HFFc6 (cell line): ENCODE data around the gene PTPRD. TPM values are rescaled to one million over a fixed set of nuclear protein-coding genes. Genes with fewer than 3 reads are reported as not detected.

Source experiments
- DNase-seq: peaks from one replicate; pipeline ENCODE4 v3.0.0-alpha.2; 2018
- H3K27ac Mint-ChIP-seq: 2 replicates; pipeline ENCODE4 v1.8.0; 2020; ENCODE audit warnings: mild to moderate bottlenecking, mixed read lengths
- H3K27me3 Mint-ChIP-seq: 2 replicates; pipeline ENCODE4 v1.8.0; 2021; ENCODE audit warnings: mild to moderate bottlenecking, moderate library complexity, mixed read lengths; ENCODE audit not compliant: insufficient read depth
- H3K36me3 Mint-ChIP-seq: 2 replicates; pipeline ENCODE4 v1.8.0; 2021; ENCODE audit warnings: low read depth, mixed read lengths
- H3K4me1 Mint-ChIP-seq: 2 replicates; pipeline ENCODE4 v1.8.0; 2020; ENCODE audit warnings: low read depth, mixed read lengths
- H3K4me3 Mint-ChIP-seq: 2 replicates; pipeline ENCODE4 v1.8.0; 2020; ENCODE audit warnings: mild to moderate bottlenecking, moderate library complexity, mixed read lengths
- H3K9me3 Mint-ChIP-seq: 2 replicates; pipeline ENCODE4 v1.8.0; 2020; ENCODE audit warnings: mild to moderate bottlenecking, mixed read lengths
- CTCF ChIP-seq: fragments of 200-600 bp; sonication (generic); IDR thresholded peaks from 2 replicates; pipeline ENCODE4 v1.5.0; 2021; ENCODE audit warnings: antibody characterized with exemption, mild to moderate bottlenecking
- total RNA-seq, 6 experiments: library from RNA; stranded (reverse); fragmentation: NEBNext Ultra II Directional; extraction: Animal tissue kit (Norgen Biotek cat#: 25700); gene quantifications; 2 replicates in 1 of 6; 3 replicates in 5 of 6; pipeline ENCODE4 v1.2.3, GENCODE V29; 2021

Gene PTPRD
- total RNA-seq, 6 experiments from 2014 or later: not detected

- Mint-ChIP-seq H3K27me3 (no peaks in the 10 kb centered on the region; the same call in 1 of the 2 replicates), H3K4me1 (peaks cover 22% of the 10 kb centered on the region; the same call in 1 of the 2 replicates), H3K27ac (no peak overlapping the region), H3K9me3 (peaks cover 6% of the 10 kb centered on the region), H3K4me3 (no peak overlapping the region), H3K36me3 (no peaks in the 10 kb centered on the region; the same call in 1 of the 2 replicates)
- TF ChIP-seq CTCF: no peak
- no peak for DNase-seq
Observed at GRCh38 chr9:10054456-10054855, 558.3 kb downstream of the PTPRD start.

GRCh38 chr9:10052916-10053315, 559.9 kb downstream of the PTPRD start:
- H3K4me3 Mint-ChIP-seq: no peak overlapping the region
- peaks cover 6% of the 10 kb centered on the region for H3K9me3 Mint-ChIP-seq

GRCh38 chr9:10052181-10052580, 560.6 kb downstream of the PTPRD start:
- H3K4me3 Mint-ChIP-seq: no peak overlapping the region
- H3K36me3 Mint-ChIP-seq: no peaks in the 10 kb centered on the region; the same call in 1 of the 2 replicates
- H3K9me3 Mint-ChIP-seq: peaks cover 6% of the 10 kb centered on the region
- TF ChIP-seq CTCF: no peak
- no peak for DNase-seq
- H3K27ac Mint-ChIP-seq: no peak overlapping the region
- H3K27me3 Mint-ChIP-seq: no peaks in the 10 kb centered on the region; the same call in 1 of the 2 replicates
- peaks cover 22% of the 10 kb centered on the region; the same call in 1 of the 2 replicates for H3K4me1 Mint-ChIP-seq

More at GRCh38 chr9:10052916-10053315, 559.9 kb downstream of the PTPRD start:
- Mint-ChIP-seq H3K27me3 (no peaks in the 10 kb centered on the region; the same call in 1 of the 2 replicates), H3K27ac (no peak overlapping the region), H3K4me1 (peaks cover 24% of the 10 kb centered on the region; the same call in 1 of the 2 replicates), H3K36me3 (no peaks in the 10 kb centered on the region; the same call in 1 of the 2 replicates)
- no peak for DNase-seq
- no peak for TF ChIP-seq CTCF

- Mint-ChIP-seq H3K4me1 (peaks cover 12% of the 10 kb centered on the region; the same call in 1 of the 2 replicates), H3K27me3 (no peaks in the 10 kb centered on the region; the same call in 1 of the 2 replicates), H3K27ac (no peak overlapping the region; the same call in 1 of the 2 replicates), H3K9me3 (peaks cover 6% of the 10 kb centered on the region), H3K36me3 (no peaks in the 10 kb centered on the region; the same call in 1 of the 2 replicates), H3K4me3 (no peak overlapping the region)
- peak; percentile 39 for DNase-seq
- TF ChIP-seq CTCF: no peak
Observed at GRCh38 chr9:10050016-10050415, 562.8 kb downstream of the PTPRD start.

- DNase-seq: no peak
- Mint-ChIP-seq H3K27ac (no peak overlapping the region), H3K36me3 (no peaks in the 10 kb centered on the region; the same call in 1 of the 2 replicates), H3K4me1 (peaks cover 12% of the 10 kb centered on the region; the same call in 1 of the 2 replicates), H3K4me3 (no peak overlapping the region), H3K27me3 (no peaks in the 10 kb centered on the region; the same call in 1 of the 2 replicates), H3K9me3 (peaks cover 6% of the 10 kb centered on the region)
- no peak for TF ChIP-seq CTCF
Observed at GRCh38 chr9:10048994-10049393, 563.8 kb downstream of the PTPRD start.
